GM20431 (cell line): Measurements from ENCODE around the gene LILRB2.
"Not testable (repeated sequence)": the region's sequence is repeated elsewhere in the genome, so short reads cannot be mapped to it uniquely, and the experiment has no call there.

Source experiments
- in situ Hi-C: fragments of 300-500 bp; cut with MseI, MboI; formaldehyde crosslinking; loops from one replicate; pipeline ENCODE4 v1.15.0; 2020; ENCODE audit warnings: low sequenced_read_pairs; ENCODE audit not compliant: unreplicated experiment

The LILRB2 gene

GRCh38 chr19:54247106-54247930 is 33.6 kb downstream of the LILRB2 start:
- in situ Hi-C loops, result no loop called here

DNA sequence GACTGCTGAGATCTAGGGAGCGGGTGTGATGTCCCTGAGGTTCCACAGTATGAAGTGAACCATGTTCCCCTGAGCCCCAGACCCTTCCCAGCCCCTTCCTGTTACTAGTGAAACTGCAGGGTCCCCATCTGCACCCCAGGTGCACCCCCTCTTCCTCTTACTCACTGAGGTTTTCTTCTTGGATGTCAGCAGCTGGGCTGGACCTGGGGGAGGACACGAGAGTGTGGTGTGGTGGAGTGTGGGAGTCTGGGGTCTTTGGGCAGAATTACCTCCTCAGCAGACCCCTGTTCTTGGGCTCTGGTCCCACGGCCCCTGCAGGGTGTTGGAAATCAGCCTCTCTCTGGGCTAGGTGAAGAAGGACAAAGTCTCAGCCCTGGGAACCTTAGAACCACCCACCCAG is 35.0 kb downstream of the LILRB2 start:
- in situ Hi-C loops, result no loop called here

DNA sequence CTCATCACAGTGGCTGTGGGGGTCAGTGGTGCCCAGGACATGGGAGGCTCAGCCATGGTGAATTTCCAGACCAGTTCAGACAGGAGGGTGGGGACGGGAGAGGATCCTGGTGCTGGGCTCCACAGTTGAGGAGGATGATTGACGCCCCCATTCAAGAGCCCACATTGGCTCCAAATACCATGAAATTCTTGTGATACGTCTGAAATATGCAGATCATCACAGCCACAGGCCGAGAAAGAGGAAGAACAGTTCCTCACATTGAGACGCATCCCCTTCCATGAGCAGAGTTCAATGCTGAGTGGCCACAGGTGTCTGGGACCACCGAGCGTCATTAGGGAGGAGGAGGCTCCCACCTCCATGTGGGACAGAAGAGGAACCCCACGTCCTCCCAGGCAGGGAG is 37.1 kb downstream of the LILRB2 start:
- in situ Hi-C loops, result not testable (repeated sequence)

GRCh38 chr19:54242646-54243045 is 38.3 kb downstream of the LILRB2 start, which contains the start of gene LILRA6:
LILRA6 (minus strand) TSS chr19:54242790.
- in situ Hi-C loops, result not testable (repeated sequence)

- in situ Hi-C loops, result not testable (repeated sequence)
These were observed 38.7 kb downstream of the LILRB2 start for GRCh38 chr19:54242234-54242633.

- in situ Hi-C loops, result not testable (repeated sequence)
These were observed 40.3 kb downstream of the LILRB2 start for GRCh38 chr19:54240372-54241336.

DNA sequence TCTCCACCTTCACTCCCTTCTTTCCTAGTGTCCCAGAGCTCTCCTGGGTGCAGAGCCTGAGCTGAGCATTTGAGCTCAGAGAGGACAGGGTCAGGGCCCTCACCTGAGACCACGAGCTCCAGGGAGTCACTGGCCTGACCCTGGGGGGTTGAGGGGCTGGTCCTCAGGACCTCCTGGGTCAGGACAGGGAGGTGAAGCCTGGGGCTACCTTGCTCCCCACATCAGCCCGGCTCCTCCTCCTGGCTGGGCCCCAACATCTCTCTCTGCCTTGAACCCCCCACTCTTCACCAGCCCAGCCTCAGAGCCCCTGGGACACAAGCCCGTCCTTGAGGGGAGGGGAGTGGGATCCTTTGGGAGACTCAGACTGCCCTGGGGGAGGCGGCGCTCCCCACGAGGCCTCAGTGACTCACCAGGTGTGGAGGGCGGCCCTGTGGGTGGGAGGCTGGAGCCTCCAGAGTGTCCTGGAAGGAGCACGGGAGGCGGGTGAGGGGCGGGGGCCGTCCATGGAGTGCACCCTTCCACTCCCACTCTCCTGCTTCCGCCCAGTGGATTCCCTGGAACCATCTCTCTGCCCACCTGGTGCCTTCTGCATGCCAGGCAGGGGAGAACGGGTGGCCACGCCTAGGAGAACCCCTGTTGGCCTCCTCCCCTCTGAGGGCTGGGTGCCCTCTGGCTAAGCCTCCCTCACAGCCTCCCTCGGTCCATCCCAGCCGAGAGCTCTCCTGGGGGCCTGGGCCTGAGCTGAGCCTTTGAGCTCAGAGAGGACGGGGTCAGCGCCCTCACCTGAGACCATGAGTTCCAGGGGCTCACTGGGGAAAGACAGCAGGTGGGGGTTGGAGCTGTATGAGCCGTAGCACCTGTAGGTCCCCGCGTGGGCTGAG is 41.2 kb downstream of the LILRB2 start:
- in situ Hi-C loops, result not testable (repeated sequence)

GRCh38 chr19:54233941-54234340 is 47.0 kb downstream of the LILRB2 start:
- in situ Hi-C loops, result no loop called here

GRCh38 chr19:54231077-54231931 is 49.6 kb downstream of the LILRB2 start:
- in situ Hi-C loops, result no loop called here

DNA sequence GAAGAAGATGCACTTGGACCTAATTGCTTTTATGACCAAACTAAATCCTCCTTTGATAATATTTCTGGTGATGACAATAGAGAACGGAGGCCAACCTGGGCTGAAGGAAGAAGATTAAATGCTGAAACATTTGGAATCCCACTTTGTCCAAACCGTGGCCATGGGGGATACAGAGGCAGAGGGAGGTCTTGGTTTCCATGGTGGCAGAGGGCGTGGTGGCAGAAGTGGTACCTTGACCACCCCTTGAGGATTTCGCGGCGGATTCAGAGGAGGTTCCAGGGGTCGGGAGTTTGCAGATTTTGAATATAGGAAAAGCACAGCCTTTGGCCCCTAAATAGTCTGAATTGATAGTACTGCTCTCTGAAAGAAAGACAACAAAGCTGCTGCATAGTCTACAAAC is 50.9 kb downstream of the LILRB2 start:
- in situ Hi-C loops, result no loop called here

DNA sequence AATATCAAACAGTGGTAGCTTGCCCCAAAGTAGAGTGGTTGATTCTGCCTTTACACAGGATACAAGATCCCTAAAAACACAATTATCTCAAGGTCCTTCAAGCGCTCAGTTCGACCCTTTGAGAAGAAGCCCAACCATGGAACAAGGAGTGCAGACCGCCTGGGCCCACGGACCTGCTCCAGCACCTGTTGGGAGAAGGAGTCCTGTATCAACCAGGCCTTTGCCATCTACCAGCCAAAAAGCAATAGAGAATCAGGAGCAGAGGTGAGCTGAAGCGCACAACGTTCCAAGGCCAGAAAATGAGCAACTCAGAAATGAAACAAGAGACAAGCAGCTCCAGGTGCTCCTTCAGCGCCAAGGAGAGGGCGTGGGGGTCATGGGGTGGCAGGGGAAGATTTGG is 51.8 kb downstream of the LILRB2 start:
- in situ Hi-C loops, result loop anchor here (5.0 kb wide), 1 partner anchor 52 kb away; no protein-coding TSS in a partner anchor

DNA sequence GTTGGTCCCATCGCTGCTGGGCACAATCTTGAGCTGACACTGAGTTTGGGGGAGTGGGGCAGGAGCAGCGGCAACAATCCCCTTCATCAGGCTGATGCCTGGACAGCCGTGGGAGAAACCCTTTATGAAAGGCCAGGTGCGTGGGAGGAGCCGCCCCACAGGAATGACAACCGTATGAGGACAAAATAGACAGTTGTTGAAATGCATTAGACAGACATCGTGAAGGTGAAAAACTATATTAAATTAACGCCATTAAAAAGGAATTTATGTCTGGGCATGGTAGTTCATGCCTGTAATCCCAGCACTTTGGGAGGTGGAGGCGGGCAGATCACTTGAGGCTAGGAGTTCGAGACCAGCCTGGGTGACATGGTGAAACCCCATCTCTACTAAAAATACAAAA is 56.3 kb downstream of the LILRB2 start:
- in situ Hi-C loops, result loop anchor here (5.0 kb wide), 1 partner anchor 47 kb away; no protein-coding TSS in a partner anchor

GRCh38 chr19:54223937-54224281 is 57.0 kb downstream of the LILRB2 start:
- in situ Hi-C loops, result not testable (repeated sequence)
